Measurements from ENCODE around the gene TTLL13. TPM values are rescaled to one million over a fixed set of nuclear protein-coding genes. Genes with fewer than 3 reads are reported as not detected.

The TTLL13 gene
- polyA plus RNA-seq, 1 donor from 2014 or later: 0.33 TPM

DNA sequence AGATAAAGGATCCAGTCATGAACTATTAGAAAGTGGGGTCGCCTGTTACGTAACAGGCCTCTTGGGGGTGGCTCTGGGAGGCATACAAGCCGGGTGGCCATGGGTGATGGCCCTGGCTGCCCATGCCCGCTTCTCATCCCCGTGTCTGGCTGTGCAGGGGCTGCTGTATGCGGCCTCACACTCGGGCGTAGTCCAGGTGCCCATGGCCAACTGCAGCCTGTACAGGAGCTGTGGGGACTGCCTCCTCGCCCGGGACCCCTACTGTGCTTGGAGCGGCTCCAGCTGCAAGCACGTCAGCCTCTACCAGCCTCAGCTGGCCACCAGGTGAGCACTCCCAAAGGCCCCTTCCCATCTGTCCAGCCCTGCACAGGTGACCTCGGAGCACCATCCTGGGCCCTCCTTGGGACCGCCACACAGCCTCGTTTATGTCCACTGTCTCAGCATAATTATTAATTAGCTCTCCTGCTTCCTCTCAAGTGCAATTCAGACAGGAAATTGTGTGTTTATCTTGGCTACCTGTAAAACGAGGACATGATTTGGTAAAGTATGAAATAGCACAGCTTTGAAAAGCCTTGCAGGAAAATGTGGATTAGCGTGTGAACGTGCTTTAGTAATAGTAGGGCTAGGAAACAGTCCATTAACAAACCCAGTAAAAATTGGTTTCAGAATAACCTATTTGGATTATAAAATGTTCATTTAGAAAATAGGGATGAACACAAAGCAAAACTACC, 23.7 kb upstream of the TTLL13 start:
- Histone ChIP-seq H3K4me3 (ENCODE audit: low read length) (no peak overlapping the region), H3K9me3 (ENCODE audit: low read length) (no peaks in the 10 kb centered on the region), H4K20me1 (ENCODE audit: insufficient read depth) (no peaks in the 10 kb centered on the region), H3K36me3 (ENCODE audit: insufficient read depth, low read length) (no peaks in the 10 kb centered on the region), H3K4me2 (ENCODE audit: low read length) (no peak overlapping the region), H3K9ac (ENCODE audit: low read length) (no peak overlapping the region), H3K9me2 (ENCODE audit: insufficient read depth, low read length) (no peaks in the 10 kb centered on the region), H3F3A (ENCODE audit: insufficient read depth, low read length, poor library complexity, severe bottlenecking) (no peaks in the 10 kb centered on the region), H3K79me2 (replicated peaks; ENCODE audit: insufficient read depth, low read length) (no peaks in the 10 kb centered on the region), H3K27me3 (ENCODE audit: insufficient read depth, low read depth, low read length) (no peaks in the 10 kb centered on the region), H2AFZ (ENCODE audit: low read depth, low read length) (no peak overlapping the region), H3K27ac (ENCODE audit: low read length) (no peak overlapping the region)
- TF ChIP-seq TAF1 (IDR thresholded peaks at IDR 0.05; ENCODE audit: low read depth): no peak
- no peak for TF ChIP-seq RAD21 (conservative IDR thresholded peaks at IDR 0.05)
- TF ChIP-seq, protein P1, sequence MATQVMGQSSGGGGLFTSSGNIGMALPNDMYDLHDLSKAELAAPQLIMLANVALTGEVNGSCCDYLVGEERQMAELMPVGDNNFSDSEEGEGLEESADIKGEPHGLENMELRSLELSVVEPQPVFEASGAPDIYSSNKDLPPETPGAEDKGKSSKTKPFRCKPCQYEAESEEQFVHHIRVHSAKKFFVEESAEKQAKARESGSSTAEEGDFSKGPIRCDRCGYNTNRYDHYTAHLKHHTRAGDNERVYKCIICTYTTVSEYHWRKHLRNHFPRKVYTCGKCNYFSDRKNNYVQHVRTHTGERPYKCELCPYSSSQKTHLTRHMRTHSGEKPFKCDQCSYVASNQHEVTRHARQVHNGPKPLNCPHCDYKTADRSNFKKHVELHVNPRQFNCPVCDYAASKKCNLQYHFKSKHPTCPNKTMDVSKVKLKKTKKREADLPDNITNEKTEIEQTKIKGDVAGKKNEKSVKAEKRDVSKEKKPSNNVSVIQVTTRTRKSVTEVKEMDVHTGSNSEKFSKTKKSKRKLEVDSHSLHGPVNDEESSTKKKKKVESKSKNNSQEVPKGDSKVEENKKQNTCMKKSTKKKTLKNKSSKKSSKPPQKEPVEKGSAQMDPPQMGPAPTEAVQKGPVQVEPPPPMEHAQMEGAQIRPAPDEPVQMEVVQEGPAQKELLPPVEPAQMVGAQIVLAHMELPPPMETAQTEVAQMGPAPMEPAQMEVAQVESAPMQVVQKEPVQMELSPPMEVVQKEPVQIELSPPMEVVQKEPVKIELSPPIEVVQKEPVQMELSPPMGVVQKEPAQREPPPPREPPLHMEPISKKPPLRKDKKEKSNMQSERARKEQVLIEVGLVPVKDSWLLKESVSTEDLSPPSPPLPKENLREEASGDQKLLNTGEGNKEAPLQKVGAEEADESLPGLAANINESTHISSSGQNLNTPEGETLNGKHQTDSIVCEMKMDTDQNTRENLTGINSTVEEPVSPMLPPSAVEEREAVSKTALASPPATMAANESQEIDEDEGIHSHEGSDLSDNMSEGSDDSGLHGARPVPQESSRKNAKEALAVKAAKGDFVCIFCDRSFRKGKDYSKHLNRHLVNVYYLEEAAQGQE (IDR thresholded peaks at IDR 0.05; ENCODE audit: borderline replicate concordance): no peak
- no peak for TF ChIP-seq POLR2AphosphoS5 (IDR thresholded peaks at IDR 0.05)
- TF ChIP-seq SMC3 (conservative IDR thresholded peaks at IDR 0.05; ENCODE audit: poor library complexity): no peak
- no peak for TF ChIP-seq EZH2 (IDR thresholded peaks at IDR 0.05; ENCODE audit: borderline replicate concordance, insufficient read depth, low read length, poor library complexity, severe bottlenecking)
- TF ChIP-seq EP300 (conservative IDR thresholded peaks at IDR 0.05; ENCODE audit: poor library complexity, severe bottlenecking): no peak
- TF ChIP-seq MXI1 (conservative IDR thresholded peaks at IDR 0.05; ENCODE audit: poor library complexity, severe bottlenecking): no peak
- TF ChIP-seq, protein P2, sequence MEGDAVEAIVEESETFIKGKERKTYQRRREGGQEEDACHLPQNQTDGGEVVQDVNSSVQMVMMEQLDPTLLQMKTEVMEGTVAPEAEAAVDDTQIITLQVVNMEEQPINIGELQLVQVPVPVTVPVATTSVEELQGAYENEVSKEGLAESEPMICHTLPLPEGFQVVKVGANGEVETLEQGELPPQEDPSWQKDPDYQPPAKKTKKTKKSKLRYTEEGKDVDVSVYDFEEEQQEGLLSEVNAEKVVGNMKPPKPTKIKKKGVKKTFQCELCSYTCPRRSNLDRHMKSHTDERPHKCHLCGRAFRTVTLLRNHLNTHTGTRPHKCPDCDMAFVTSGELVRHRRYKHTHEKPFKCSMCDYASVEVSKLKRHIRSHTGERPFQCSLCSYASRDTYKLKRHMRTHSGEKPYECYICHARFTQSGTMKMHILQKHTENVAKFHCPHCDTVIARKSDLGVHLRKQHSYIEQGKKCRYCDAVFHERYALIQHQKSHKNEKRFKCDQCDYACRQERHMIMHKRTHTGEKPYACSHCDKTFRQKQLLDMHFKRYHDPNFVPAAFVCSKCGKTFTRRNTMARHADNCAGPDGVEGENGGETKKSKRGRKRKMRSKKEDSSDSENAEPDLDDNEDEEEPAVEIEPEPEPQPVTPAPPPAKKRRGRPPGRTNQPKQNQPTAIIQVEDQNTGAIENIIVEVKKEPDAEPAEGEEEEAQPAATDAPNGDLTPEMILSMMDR (IDR thresholded peaks at IDR 0.05; ENCODE audit: poor library complexity, severe bottlenecking): no peak

DNA sequence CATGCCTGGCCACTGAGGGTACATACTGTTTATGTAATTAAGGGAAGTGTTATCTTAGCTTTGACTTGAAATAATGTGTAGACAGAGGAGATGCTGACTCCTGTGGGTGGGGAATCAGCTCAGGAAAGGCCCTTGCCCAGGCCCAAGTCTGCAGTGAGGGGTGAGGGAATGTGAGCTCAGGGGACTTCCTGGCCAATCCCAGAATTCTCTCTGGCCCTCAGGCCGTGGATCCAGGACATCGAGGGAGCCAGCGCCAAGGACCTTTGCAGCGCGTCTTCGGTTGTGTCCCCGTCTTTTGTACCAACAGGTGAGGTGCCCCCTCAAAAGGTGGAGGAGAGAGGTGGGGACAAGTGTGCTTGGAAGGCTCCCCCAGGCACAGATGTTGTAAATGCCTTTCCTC, 22.0 kb upstream of the TTLL13 start:
- Histone ChIP-seq H3K79me2 (replicated peaks; ENCODE audit: insufficient read depth, low read length) (no peaks in the 10 kb centered on the region), H3K4me3 (ENCODE audit: low read length) (no peak overlapping the region), H3K4me2 (ENCODE audit: low read length) (no peak overlapping the region), H3K9ac (ENCODE audit: low read length) (no peak overlapping the region), H3K36me3 (ENCODE audit: insufficient read depth, low read length) (no peaks in the 10 kb centered on the region), H3K27ac (ENCODE audit: low read length) (no peak overlapping the region), H3K27me3 (ENCODE audit: insufficient read depth, low read depth, low read length) (no peaks in the 10 kb centered on the region), H3K9me3 (ENCODE audit: low read length) (no peaks in the 10 kb centered on the region), H3F3A (ENCODE audit: insufficient read depth, low read length, poor library complexity, severe bottlenecking) (no peaks in the 10 kb centered on the region), H2AFZ (ENCODE audit: low read depth, low read length) (no peak overlapping the region), H3K9me2 (ENCODE audit: insufficient read depth, low read length) (no peaks in the 10 kb centered on the region), H4K20me1 (ENCODE audit: insufficient read depth) (no peaks in the 10 kb centered on the region)
- TF ChIP-seq POLR2AphosphoS5 (IDR thresholded peaks at IDR 0.05) (no peak), MXI1 (conservative IDR thresholded peaks at IDR 0.05; ENCODE audit: poor library complexity, severe bottlenecking) (no peak), SMC3 (conservative IDR thresholded peaks at IDR 0.05; ENCODE audit: poor library complexity) (no peak), TAF1 (IDR thresholded peaks at IDR 0.05; ENCODE audit: low read depth) (no peak), RAD21 (conservative IDR thresholded peaks at IDR 0.05) (no peak), EP300 (conservative IDR thresholded peaks at IDR 0.05; ENCODE audit: poor library complexity, severe bottlenecking) (no peak), EZH2 (IDR thresholded peaks at IDR 0.05; ENCODE audit: borderline replicate concordance, insufficient read depth, low read length, poor library complexity, severe bottlenecking) (no peak)
- TF ChIP-seq, protein P1 (IDR thresholded peaks at IDR 0.05; ENCODE audit: borderline replicate concordance): no peak
- TF ChIP-seq, protein P2 (IDR thresholded peaks at IDR 0.05; ENCODE audit: poor library complexity, severe bottlenecking): no peak
